MM.1S (cell line): ENCODE measurements around the gene RGS6.

Source experiments
- DNase-seq: peaks from one replicate; pipeline ENCODE4 v3.0.0-alpha.2; 2015
- H2AFZ ChIP-seq: fragments of 300-600 bp; sonication (generic); 2 replicates; pipeline ENCODE4 v1.6.0; 2016; ENCODE audit warnings: antibody characterized with exemption, low read length
- H3F3A ChIP-seq: fragments of 300-600 bp; sonication (generic); 2 replicates; pipeline ENCODE4 v1.6.1; 2016; ENCODE audit warnings: mild to moderate bottlenecking, antibody characterized with exemption, low read length, moderate library complexity, mixed read lengths; ENCODE audit not compliant: insufficient read depth
- H3K27ac ChIP-seq: fragments of 300-600 bp; sonication (generic); 2 replicates; pipeline ENCODE4 v1.5.1; 2016; ENCODE audit warnings: mild to moderate bottlenecking, low read length
- H3K27me3 ChIP-seq: fragments of 300-600 bp; sonication (generic); replicated peaks from 2 replicates; pipeline ENCODE4 v1.6.0; 2016; ENCODE audit warnings: low read length; ENCODE audit not compliant: insufficient read depth
- H3K36me3 ChIP-seq: fragments of 300-600 bp; sonication (generic); replicated peaks from 2 replicates; pipeline ENCODE4 v1.6.1; 2016; ENCODE audit warnings: mild to moderate bottlenecking, low read length, mixed read lengths; ENCODE audit not compliant: insufficient read depth
- H3K4me1 ChIP-seq: fragments of 300-600 bp; sonication (generic); 2 replicates; pipeline ENCODE4 v1.6.1; 2016; ENCODE audit warnings: low read length, mixed read lengths
- H3K4me2 ChIP-seq: fragments of 300-600 bp; sonication (generic); 2 replicates; pipeline ENCODE4 v1.6.0; 2016; ENCODE audit warnings: low read depth, low read length
- H3K4me3 ChIP-seq: fragments of 300-600 bp; sonication (generic); 2 replicates; pipeline ENCODE4 v1.5.1; 2016; ENCODE audit warnings: low read length, mixed read lengths
- H3K79me2 ChIP-seq: fragments of 300-600 bp; sonication (generic); 2 replicates; pipeline ENCODE4 v1.6.1; 2016; ENCODE audit warnings: mixed run types, low read length, mixed read lengths
- H3K9ac ChIP-seq: fragments of 300-600 bp; sonication (generic); 2 replicates; pipeline ENCODE4 v1.6.1; 2016; ENCODE audit warnings: low read length, mixed read lengths
- H3K9me2 ChIP-seq: fragments of 300-600 bp; sonication (generic); replicated peaks from 2 replicates; pipeline ENCODE4 v1.6.1; 2016; ENCODE audit warnings: mild to moderate bottlenecking, low read length, mixed read lengths; ENCODE audit not compliant: insufficient read depth
- H3K9me3 ChIP-seq: fragments of 300-600 bp; sonication (generic); replicated peaks from 2 replicates; pipeline ENCODE4 v1.6.1; 2016; ENCODE audit warnings: mild to moderate bottlenecking, low read length, mixed read lengths; ENCODE audit not compliant: insufficient read depth
- H4K20me1 ChIP-seq: fragments of 300-600 bp; sonication (generic); 2 replicates; pipeline ENCODE4 v1.6.1; 2016; ENCODE audit warnings: mild to moderate bottlenecking, low read length, moderate library complexity, mixed read lengths; ENCODE audit not compliant: insufficient read depth
- CTCF ChIP-seq: fragments of 300-600 bp; sonication (generic); IDR thresholded peaks from 2 replicates; pipeline ENCODE4 v1.5.1; 2016; ENCODE audit warnings: antibody characterized with exemption, low read length, mixed read lengths
- EZH2 ChIP-seq: fragments of 300-600 bp; sonication (generic); optimal IDR thresholded peaks from 2 replicates; pipeline ENCODE3; 2017; ENCODE audit warnings: low read depth, mild to moderate bottlenecking, antibody characterized with exemption, low read length, mixed read lengths
- EZH2phosphoT487 ChIP-seq: fragments of 300-600 bp; sonication (generic); IDR thresholded peaks from 2 replicates; pipeline ENCODE4 v1.6.1; 2018; ENCODE audit warnings: antibody characterized with exemption, low read length

Gene RGS6

GRCh38 chr14:72574715-72575114 lies 642.5 kb downstream of the RGS6 start:
- no peak for DNase-seq
- Histone ChIP-seq H3K27me3 (no peaks in the 10 kb centered on the region), H3K9me2 (no peaks in the 10 kb centered on the region), H3K4me2 (no peak overlapping the region), H3F3A (no peaks in the 10 kb centered on the region), H3K27ac (no peak overlapping the region), H2AFZ (no peak overlapping the region), H4K20me1 (no peaks in the 10 kb centered on the region), H3K36me3 (no peaks in the 10 kb centered on the region), H3K9ac (no peak overlapping the region), H3K4me3 (no peak overlapping the region), H3K79me2 (no peaks in the 10 kb centered on the region), H3K9me3 (no peaks in the 10 kb centered on the region), H3K4me1 (no peaks in the 10 kb centered on the region)
- TF ChIP-seq EZH2 (no peak), CTCF (no peak)

- Histone ChIP-seq H3F3A (no peaks in the 10 kb centered on the region), H3K9me3 (no peaks in the 10 kb centered on the region), H3K9me2 (no peaks in the 10 kb centered on the region), H3K4me2 (no peak overlapping the region), H3K4me1 (no peaks in the 10 kb centered on the region), H2AFZ (no peak overlapping the region), H3K4me3 (no peak overlapping the region), H3K27ac (no peak overlapping the region), H3K36me3 (no peaks in the 10 kb centered on the region), H4K20me1 (no peaks in the 10 kb centered on the region), H3K79me2 (no peaks in the 10 kb centered on the region), H3K27me3 (no peaks in the 10 kb centered on the region), H3K9ac (no peak overlapping the region)
- no peak for DNase-seq
- no peak for TF ChIP-seq CTCF
Measured at GRCh38 chr14:72576258-72576657, 644.0 kb downstream of the RGS6 start.

- no peak overlapping the region for H2AFZ ChIP-seq
- no peaks in the 10 kb centered on the region for H3K36me3 ChIP-seq
- no peak overlapping the region for H3K27ac ChIP-seq
- DNase-seq: no peak
- no peaks in the 10 kb centered on the region for H3K79me2 ChIP-seq
- no peak overlapping the region for H3K9ac ChIP-seq
- no peak overlapping the region for H3K4me3 ChIP-seq
- no peak for TF ChIP-seq EZH2
- no peaks in the 10 kb centered on the region for H3K9me3 ChIP-seq
- no peaks in the 10 kb centered on the region for H3K4me1 ChIP-seq
- no peaks in the 10 kb centered on the region for H4K20me1 ChIP-seq
- H3F3A ChIP-seq: no peaks in the 10 kb centered on the region
- H3K4me2 ChIP-seq: no peak overlapping the region
- H3K27me3 ChIP-seq: no peaks in the 10 kb centered on the region
- H3K9me2 ChIP-seq: no peaks in the 10 kb centered on the region
Measured at GRCh38 chr14:72577521-72577920, 645.3 kb downstream of the RGS6 start.

- H3K27me3 ChIP-seq: no peaks in the 10 kb centered on the region
Measured at GRCh38 chr14:72578514-72578913, 646.3 kb downstream of the RGS6 start.

More at GRCh38 chr14:72578514-72578913, 646.3 kb downstream of the RGS6 start:
- no peak for DNase-seq
- Histone ChIP-seq H3K27ac (no peak overlapping the region), H3K9ac (no peak overlapping the region), H2AFZ (no peak overlapping the region), H3K79me2 (no peaks in the 10 kb centered on the region), H3K36me3 (no peaks in the 10 kb centered on the region), H3K9me3 (no peaks in the 10 kb centered on the region), H3K4me3 (no peak overlapping the region), H4K20me1 (no peaks in the 10 kb centered on the region), H3K4me1 (no peaks in the 10 kb centered on the region), H3F3A (no peaks in the 10 kb centered on the region), H3K9me2 (no peaks in the 10 kb centered on the region), H3K4me2 (no peak overlapping the region)
- TF ChIP-seq EZH2phosphoT487 (no peak), EZH2 (no peak), CTCF (no peak)
